HG02938 (cell line): ENCODE measurements around the gene PDE1A.
"Not testable (repeated sequence)": the region's sequence is repeated elsewhere in the genome, so short reads cannot be mapped to it uniquely, and the experiment has no call there.

Source experiments
- ATAC-seq: cut with Tn5 transposase; IDR thresholded peaks from one replicate; pipeline ENCODE4 v1.9.1; 2021; ENCODE audit warnings: mild to moderate bottlenecking, moderate library complexity; ENCODE audit not compliant: unreplicated experiment

The PDE1A gene

DNA sequence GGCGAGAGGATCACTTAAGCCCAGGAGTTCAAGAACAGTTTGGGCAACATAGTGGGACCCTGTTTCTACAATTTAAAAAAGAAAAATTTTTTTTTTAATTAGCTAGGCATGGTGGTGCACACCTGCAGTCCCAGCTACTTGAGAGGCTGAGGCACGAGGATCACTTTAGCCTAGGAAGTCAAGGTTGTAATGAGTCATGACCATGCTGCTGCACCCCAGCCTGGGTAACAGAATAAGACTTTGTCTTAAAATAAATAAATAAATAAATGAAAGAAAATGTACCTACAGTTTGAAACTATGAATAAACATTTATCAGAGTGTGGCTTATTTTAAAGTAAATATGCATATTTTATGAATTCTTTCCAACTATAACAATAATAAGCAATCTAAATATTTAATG is 16.7 kb downstream of the PDE1A start:
- no peak for ATAC-seq

GRCh38 chr2:182406221-182406620 is 20.6 kb downstream of the PDE1A start:
- ATAC-seq = no peak

DNA sequence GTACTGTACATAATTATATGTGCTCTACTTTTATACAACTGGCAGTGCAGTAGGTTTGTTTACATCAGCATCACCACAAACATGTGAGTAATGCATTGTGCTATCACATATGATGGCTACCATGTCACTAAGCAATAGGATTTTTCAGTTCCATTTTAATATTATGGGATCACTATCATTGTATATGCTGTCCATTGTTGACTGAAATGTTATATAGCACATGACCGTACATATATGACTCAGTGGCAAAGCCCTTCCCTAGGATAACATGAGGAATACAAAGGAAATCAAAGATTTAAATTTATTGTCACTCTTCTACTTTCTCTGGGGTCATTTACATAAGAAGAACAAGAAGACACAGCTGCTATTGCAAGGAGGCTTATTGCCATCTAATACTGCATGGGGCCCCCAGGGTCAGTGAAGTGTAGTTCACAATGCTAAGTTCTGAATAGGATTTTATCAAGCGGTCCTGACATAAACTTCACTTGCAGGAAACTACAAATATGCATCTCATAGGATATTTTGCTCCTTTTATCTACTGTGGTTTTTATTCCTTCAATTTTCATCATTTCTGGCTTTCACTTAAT is 21.8 kb downstream of the PDE1A start:
- no peak for ATAC-seq

DNA sequence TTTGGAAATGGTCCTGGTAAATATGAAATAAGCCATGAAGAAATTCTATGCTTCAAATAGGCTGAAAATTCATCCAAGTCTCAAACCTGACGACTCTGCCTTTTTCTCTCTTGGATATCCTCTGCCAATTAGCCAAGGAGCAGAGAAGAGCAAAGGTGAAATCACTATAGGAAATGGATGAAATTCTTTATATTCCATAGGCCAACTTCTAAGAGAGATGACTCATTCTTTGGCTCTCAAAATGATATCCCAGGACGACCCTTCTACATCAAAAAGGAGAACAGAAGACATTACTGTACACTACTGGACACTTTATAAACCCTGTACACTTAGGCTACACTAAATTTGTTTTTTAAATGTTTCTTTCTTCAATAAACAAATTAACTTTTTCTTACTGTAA is 22.7 kb downstream of the PDE1A start:
- ATAC-seq = no peak

DNA sequence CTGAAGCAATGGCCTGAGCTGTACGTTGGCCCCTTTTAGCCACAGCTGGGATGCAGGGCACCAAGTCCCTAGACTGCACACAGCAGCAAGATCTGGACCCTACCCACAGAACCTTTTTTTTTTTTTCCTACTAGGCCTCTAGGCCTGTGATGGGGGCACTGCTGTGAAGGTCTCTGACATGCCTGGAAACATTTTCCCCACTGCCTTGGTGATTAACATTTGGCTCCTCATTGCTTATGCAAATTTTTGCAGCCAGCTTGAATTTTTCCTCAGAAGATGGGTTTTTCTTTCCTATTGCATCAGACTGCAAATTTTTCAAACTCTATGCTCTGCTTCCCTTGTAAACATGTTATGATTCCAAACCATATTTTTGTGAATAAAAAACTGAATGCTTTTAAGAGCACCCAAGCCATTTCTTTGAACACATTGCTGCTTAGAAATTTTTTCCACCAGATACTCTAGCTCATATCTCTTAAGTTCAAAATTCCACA is 33.5 kb downstream of the PDE1A start:
- no peak for ATAC-seq

DNA sequence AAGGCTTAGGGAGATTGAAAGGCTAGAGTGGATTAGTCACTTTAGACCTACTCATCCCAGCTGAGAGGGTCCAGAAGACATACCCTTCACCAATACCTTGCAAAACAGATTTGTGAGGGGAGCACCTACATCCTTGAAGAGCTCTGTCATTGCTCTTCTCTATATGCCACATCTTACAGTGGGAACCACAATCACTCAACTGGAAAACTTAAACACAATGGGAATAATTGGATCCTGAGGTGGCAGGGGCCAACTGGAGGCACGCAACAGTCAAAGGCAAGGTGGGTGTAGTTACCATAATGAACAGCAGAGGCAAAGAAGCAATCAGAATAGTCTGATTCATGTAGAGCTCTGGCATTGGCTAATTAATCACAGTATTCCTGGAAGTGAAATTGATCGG is 35.4 kb downstream of the PDE1A start:
- ATAC-seq = no peak

GRCh38 chr2:182386267-182386880 is 40.5 kb downstream of the PDE1A start:
- not testable (repeated sequence) for ATAC-seq

DNA sequence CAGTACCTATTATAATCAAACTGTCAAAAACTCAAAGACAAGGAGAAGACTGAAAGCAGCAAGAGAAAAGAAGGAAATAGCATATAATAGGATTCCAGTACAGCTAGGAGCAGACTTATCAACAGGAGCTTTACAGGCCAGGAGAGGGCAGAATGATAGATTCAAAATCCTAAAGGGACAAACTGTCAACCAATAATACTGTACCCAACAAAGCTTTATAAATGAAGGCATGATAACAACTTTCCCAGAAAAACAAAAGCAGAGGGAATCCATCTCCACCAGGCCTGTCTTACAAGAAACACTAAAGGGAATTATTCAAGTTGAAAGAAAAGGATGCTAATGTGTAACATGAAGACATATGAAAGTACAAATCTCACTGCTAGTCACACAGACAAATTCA is 42.0 kb downstream of the PDE1A start:
- no peak for ATAC-seq

DNA sequence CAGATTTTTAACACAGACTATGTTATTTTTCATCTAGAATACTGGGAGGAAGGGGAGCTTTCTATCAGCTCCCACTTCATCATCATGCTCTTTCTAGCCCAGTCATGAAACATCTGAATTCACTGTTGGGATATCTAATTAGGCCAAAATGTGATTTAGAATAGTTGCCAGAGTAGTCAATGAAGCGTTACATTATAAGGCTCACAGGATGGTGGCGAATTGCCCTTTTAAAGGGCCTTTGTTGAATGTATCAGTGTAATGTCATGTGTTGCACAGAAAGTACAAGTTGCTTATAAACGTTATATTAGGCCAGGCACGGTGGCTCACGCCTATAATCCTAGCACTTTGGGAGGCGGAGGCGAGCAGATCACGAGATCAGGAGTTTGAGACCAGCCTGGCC is 45.6 kb downstream of the PDE1A start:
- no peak for ATAC-seq

DNA sequence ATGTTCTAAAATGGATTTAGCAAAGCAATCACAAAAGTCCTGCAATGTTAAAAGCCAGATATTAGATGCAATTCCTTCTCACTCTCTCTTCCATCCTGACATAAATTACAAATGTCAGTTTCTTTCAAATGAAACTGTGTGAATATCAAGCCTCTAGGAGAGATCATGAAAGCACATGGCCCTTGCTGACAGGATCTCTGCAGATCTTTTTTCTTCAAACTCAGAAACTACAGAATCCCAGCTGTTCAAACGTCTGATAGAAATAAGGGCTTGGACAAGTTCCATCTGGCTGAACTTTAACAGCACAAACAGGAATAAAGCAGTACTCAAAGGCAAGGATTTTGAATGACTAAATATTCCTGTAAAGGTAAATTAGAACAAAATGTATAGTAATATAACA is 47.6 kb downstream of the PDE1A start:
- ATAC-seq = no peak

DNA sequence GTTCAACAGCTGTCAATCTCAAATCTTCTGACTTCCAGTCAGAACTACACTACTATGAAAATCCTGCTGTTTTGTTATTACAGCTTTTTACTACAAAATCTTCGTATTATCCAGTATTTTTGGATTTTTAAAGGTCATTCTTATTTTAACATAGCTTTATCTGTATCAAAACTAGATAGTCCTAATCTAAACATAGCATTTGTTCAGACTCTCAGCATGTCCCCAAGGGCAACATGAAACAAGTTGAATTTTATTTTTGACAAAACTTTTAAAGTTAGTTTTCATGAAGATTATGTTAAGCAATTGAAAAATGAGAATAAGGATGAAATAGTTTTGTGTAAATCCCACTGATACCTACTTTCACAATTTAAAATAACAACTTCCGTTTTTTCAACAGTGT is 48.1 kb downstream of the PDE1A start:
- ATAC-seq = no peak

- no peak for ATAC-seq
These were observed 49.4 kb downstream of the PDE1A start for GRCh38 chr2:182377467-182377866.

- no peak for ATAC-seq
These were observed 51.0 kb downstream of the PDE1A start for GRCh38 chr2:182375862-182376261.

DNA sequence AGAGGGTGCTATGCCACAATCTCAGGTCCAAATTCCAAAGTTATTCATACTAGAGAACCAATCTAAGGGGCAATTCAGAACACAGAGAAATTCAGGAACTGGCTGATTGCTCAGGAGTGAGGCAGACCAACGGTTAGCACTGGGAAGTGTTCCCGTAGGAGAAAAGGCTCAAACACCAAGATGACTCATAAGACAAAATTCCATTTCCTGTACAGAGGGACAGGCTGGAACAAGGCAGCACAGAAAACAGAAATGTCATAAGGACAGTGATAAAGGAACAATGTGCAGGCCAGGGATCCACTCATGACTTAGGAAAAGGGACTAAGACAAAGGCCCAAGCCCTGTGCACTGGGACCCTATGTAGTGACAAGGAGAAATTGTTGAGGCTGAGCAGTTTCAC is 54.2 kb downstream of the PDE1A start:
- ATAC-seq = no peak

DNA sequence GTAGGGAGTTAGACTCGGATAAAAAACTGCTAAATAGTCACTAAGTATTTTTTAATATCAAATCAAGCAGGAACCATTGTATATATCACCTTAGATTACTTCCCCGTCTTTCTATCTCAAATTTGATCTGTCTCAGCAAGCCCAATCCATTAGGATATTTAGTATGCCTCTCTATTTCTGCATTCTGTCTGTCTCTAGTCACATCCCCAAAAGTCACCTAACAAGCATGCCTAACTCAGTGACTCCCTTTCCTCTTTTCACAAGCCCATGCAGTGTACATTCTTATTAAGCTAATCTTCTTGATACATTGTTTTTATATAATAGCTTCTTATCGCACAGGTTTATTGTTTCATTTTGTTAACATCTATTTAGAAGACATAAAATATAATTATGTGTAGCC is 57.8 kb downstream of the PDE1A start:
- no peak for ATAC-seq

DNA sequence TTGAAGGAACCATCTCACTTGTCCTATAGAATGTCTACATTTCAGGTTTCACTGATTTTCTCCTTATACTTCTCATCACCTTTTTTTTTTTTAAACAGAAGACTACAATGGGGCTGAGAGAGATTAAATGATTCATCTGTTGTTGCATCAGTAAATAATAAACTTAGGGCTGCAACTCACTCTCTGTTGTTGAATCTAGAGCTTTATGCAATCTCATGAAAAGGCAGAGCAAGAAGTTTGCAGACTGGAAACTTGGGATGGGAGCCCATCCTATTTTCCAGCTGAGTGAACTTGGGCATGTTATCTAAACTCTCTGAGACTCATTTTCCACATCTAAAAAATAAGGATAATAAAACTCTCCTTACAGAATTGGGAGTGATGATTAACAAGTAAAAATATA is 58.4 kb downstream of the PDE1A start:
- ATAC-seq = no peak

- ATAC-seq = no peak
These were observed 59.4 kb downstream of the PDE1A start for GRCh38 chr2:182367401-182367800.

- ATAC-seq = no peak
These were observed 60.2 kb downstream of the PDE1A start for GRCh38 chr2:182366628-182367027.

DNA sequence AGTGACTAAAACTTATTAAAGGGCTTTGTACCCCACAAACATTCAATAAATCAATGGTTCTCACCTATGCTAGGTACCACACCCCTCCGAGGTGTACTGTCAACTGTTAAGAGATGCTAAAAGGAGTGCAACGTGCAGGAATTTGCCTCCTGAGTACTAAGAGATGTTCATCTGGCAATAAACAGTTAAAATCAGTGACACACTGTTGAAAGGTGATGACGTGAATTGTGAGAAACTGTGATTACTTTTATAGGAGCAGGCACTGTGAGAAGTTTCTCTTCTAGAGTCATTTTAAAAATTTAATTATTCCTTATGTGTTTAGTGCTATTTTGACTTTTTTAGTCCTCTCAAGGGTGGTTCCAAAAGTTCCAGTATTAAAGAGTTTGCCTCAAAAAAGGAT is 61.0 kb downstream of the PDE1A start:
- no peak for ATAC-seq

GRCh38 chr2:182361477-182361876 is 65.4 kb downstream of the PDE1A start:
- no peak for ATAC-seq

DNA sequence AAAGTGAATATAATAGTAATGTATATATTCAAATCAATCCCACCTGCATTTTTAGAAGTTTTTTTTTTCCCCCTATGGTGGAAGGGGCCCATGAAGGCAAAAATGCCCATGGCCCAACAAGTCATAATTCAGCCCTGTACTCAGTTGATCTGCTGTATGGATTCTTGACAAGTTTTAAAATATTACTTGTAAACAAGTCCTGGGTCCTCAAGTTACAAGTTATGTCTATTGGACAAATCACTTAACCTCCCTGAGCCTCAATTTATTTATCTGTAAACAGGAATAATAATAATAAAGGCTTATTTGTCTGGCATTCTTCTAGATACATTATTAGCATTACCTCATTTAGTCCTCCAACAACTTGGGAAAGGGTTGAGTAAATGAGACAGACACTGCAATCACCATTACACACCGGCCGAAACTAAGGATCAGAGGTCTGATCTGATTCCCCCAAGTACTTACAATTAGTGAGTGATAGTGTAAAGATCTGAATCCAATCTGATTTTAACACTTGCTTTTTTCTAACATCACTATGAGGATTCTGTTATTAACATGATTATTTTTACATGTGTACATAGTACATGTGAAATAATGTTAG is 66.1 kb downstream of the PDE1A start:
- ATAC-seq = no peak

- no peak for ATAC-seq
These were observed 66.7 kb downstream of the PDE1A start for GRCh38 chr2:182359990-182360662.
